GM18526 (cell line): Measurements from ENCODE around the gene KSR1.

ENCODE experiments used
- POLR2A ChIP-seq: IDR thresholded peaks from 3 replicates; pipeline ENCODE4 v1.6.1; 2011; ENCODE audit not compliant: insufficient read length; ENCODE audit errors: extremely low read depth

The KSR1 gene

GRCh38 chr17:27585153-27585681, 129.0 kb downstream of the KSR1 start:
- no peak for TF ChIP-seq POLR2A

- no peak for TF ChIP-seq POLR2A
Observed at GRCh38 chr17:27585792-27586191, 129.5 kb downstream of the KSR1 start.

GRCh38 chr17:27586203-27586721, 130.0 kb downstream of the KSR1 start:
- TF ChIP-seq POLR2A: no peak

GRCh38 chr17:27588354-27588753, 132.1 kb downstream of the KSR1 start:
- no peak for TF ChIP-seq POLR2A

GRCh38 chr17:27590864-27591263, 134.6 kb downstream of the KSR1 start:
- no peak for TF ChIP-seq POLR2A

- TF ChIP-seq POLR2A: no peak
Observed at GRCh38 chr17:27591986-27592385, 135.7 kb downstream of the KSR1 start.

GRCh38 chr17:27593232-27593856, 137.1 kb downstream of the KSR1 start:
- no peak for TF ChIP-seq POLR2A

- no peak for TF ChIP-seq POLR2A
Observed at GRCh38 chr17:27593857-27594255, 137.6 kb downstream of the KSR1 start.

- TF ChIP-seq POLR2A: no peak
Observed at GRCh38 chr17:27595208-27595607, 139.0 kb downstream of the KSR1 start.

- TF ChIP-seq POLR2A: no peak
Observed at GRCh38 chr17:27596096-27596495, 139.8 kb downstream of the KSR1 start.

- no peak for TF ChIP-seq POLR2A
Observed at GRCh38 chr17:27596566-27597187, 140.4 kb downstream of the KSR1 start.

GRCh38 chr17:27597188-27597580, 140.9 kb downstream of the KSR1 start:
- TF ChIP-seq POLR2A: no peak

GRCh38 chr17:27597783-27598320, 141.6 kb downstream of the KSR1 start:
- no peak for TF ChIP-seq POLR2A

GRCh38 chr17:27598337-27599050, 142.2 kb downstream of the KSR1 start:
- TF ChIP-seq POLR2A: no peak

- TF ChIP-seq POLR2A: no peak
Observed at GRCh38 chr17:27600471-27600870, 144.2 kb downstream of the KSR1 start.

- no peak for TF ChIP-seq POLR2A
Observed at GRCh38 chr17:27601069-27601974, 145.1 kb downstream of the KSR1 start.
